ENCODE data around the gene UCN2. TPM values are rescaled to one million over a fixed set of nuclear protein-coding genes. Genes with fewer than 3 reads are reported as not detected.

Gene UCN2
- total and polyA plus RNA-seq, 9 of the 15 experiments (the other 6 are each of a cell fraction or from before 2014, with no cell fraction given): 0.08 to 0.11 TPM; not detected in 7

DNA sequence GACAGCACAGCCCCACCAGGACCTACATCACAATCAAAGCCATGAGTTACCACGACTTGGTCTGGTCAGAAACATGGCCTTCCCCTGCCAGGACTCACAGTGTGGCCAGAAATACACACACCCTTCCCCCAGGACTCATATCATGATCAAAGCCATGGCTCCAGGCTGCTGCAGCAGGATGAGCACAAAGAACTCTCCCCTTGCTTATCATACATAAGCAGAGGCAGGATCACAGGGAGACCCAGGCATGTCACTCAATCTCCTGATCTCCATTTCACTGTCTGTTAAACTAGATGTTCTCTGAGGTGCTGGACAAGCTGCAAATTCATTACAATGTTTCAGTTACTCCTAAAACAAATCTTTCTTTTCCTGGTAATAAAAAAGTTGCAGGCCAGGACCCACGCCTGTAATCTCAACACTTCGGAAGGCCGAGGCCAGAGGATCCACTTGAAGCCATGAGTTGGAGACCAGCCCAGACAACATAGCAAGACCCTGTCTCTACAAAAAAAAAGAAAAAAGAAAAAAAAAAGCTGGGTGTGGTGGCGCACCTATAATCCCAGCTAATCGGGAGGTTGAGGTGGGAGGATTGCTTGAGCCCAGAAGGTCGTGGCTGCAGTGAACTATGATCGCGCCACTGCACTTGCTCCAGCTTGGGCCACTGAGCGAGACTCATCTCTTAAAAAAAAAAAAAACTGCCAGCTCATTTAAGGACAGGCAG, 8.2 kb downstream of the UCN2 start (continued):
- TF ChIP-seq BHLHE40 (IDR thresholded peaks at IDR 0.05; ENCODE audit: low read length) (no peak), SREBF2 (CRISPR knock-in tag; IDR thresholded peaks at IDR 0.05) (no peak), NFXL1 (CRISPR knock-in tag; IDR thresholded peaks at IDR 0.05) (no peak), ZNF184 (CRISPR knock-in tag; IDR thresholded peaks at IDR 0.05) (no peak), NFATC3 (IDR thresholded peaks at IDR 0.05) (no peak), PHF21A (IDR thresholded peaks at IDR 0.05; ENCODE audit: borderline replicate concordance, low read depth) (no peak), XRCC3 (IDR thresholded peaks at IDR 0.05) (no peak), ZKSCAN1 (IDR thresholded peaks at IDR 0.05; ENCODE audit: low read depth, low read length) (peak; percentile 94), ZNF212 (CRISPR knock-in tag; IDR thresholded peaks at IDR 0.05) (no peak), GTF2E2 (tag; IDR thresholded peaks at IDR 0.05) (no peak), NFE2 (IDR thresholded peaks at IDR 0.05; ENCODE audit: low read depth) (peak; percentile 26; the same call in 1 of the 2 replicates), MCM5 (IDR thresholded peaks at IDR 0.05; ENCODE audit: low read depth) (no peak), HLTF (IDR thresholded peaks at IDR 0.05) (no peak), SRF (CRISPR knock-in tag; IDR thresholded peaks at IDR 0.05) (no peak), ZZZ3 (IDR thresholded peaks at IDR 0.05) (no peak), ZNF175 (CRISPR knock-in tag; IDR thresholded peaks at IDR 0.05; ENCODE audit: low read depth) (no peak), SRSF9 (IDR thresholded peaks at IDR 0.05; ENCODE audit: borderline replicate concordance, low read depth, low read length) (no peak), ILK (tag; IDR thresholded peaks at IDR 0.05; ENCODE audit: borderline replicate concordance, low read depth) (no peak), ZNF780A (CRISPR knock-in tag; IDR thresholded peaks at IDR 0.05) (no peak), ZBTB17 (CRISPR knock-in tag; IDR thresholded peaks at IDR 0.05) (no peak)
- TF ChIP-seq, protein P1, sequence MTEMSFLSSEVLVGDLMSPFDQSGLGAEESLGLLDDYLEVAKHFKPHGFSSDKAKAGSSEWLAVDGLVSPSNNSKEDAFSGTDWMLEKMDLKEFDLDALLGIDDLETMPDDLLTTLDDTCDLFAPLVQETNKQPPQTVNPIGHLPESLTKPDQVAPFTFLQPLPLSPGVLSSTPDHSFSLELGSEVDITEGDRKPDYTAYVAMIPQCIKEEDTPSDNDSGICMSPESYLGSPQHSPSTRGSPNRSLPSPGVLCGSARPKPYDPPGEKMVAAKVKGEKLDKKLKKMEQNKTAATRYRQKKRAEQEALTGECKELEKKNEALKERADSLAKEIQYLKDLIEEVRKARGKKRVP (CRISPR knock-in tag; IDR thresholded peaks at IDR 0.05): no peak
- TF ChIP-seq, protein P2, sequence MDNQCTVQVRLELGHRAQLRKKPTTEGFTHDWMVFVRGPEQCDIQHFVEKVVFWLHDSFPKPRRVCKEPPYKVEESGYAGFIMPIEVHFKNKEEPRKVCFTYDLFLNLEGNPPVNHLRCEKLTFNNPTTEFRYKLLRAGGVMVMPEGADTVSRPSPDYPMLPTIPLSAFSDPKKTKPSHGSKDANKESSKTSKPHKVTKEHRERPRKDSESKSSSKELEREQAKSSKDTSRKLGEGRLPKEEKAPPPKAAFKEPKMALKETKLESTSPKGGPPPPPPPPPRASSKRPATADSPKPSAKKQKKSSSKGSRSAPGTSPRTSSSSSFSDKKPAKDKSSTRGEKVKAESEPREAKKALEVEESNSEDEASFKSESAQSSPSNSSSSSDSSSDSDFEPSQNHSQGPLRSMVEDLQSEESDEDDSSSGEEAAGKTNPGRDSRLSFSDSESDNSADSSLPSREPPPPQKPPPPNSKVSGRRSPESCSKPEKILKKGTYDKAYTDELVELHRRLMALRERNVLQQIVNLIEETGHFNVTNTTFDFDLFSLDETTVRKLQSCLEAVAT (IDR thresholded peaks at IDR 0.05): 0 out of 4 replicates have a peak, but pooled peaks of 1 of the 2 experiments have one; percentile 28
- TF ChIP-seq, protein P3, sequence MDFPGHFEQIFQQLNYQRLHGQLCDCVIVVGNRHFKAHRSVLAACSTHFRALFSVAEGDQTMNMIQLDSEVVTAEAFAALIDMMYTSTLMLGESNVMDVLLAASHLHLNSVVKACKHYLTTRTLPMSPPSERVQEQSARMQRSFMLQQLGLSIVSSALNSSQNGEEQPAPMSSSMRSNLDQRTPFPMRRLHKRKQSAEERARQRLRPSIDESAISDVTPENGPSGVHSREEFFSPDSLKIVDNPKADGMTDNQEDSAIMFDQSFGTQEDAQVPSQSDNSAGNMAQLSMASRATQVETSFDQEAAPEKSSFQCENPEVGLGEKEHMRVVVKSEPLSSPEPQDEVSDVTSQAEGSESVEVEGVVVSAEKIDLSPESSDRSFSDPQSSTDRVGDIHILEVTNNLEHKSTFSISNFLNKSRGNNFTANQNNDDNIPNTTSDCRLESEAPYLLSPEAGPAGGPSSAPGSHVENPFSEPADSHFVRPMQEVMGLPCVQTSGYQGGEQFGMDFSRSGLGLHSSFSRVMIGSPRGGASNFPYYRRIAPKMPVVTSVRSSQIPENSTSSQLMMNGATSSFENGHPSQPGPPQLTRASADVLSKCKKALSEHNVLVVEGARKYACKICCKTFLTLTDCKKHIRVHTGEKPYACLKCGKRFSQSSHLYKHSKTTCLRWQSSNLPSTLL (IDR thresholded peaks at IDR 0.05): no peak
- TF ChIP-seq, protein P4, sequence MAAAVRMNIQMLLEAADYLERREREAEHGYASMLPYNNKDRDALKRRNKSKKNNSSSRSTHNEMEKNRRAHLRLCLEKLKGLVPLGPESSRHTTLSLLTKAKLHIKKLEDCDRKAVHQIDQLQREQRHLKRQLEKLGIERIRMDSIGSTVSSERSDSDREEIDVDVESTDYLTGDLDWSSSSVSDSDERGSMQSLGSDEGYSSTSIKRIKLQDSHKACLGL (CRISPR knock-in tag; IDR thresholded peaks at IDR 0.05; ENCODE audit: borderline replicate concordance, poor library complexity, severe bottlenecking): no peak
- TF ChIP-seq, protein P5, sequence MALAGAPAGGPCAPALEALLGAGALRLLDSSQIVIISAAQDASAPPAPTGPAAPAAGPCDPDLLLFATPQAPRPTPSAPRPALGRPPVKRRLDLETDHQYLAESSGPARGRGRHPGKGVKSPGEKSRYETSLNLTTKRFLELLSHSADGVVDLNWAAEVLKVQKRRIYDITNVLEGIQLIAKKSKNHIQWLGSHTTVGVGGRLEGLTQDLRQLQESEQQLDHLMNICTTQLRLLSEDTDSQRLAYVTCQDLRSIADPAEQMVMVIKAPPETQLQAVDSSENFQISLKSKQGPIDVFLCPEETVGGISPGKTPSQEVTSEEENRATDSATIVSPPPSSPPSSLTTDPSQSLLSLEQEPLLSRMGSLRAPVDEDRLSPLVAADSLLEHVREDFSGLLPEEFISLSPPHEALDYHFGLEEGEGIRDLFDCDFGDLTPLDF (CRISPR knock-in tag; IDR thresholded peaks at IDR 0.05): no peak

All from K562 (cell line).